HL-60 (cell line): ENCODE data around the gene LIPG.

Experiments used
- GABPA ChIP-seq: IDR thresholded peaks from 2 replicates; pipeline ENCODE4 v1.6.1; 2012; ENCODE audit warnings: low read depth
- POLR2AphosphoS5 ChIP-seq: IDR thresholded peaks from 2 replicates; pipeline ENCODE4 v1.6.1; 2012; ENCODE audit warnings: low read depth
- TF ChIP-seq, protein P1 (sequence below): IDR thresholded peaks from one replicate; pipeline ENCODE4 v1.5.1; 2011; ENCODE audit warnings: low read length, control low read depth, inconsistent platforms; ENCODE audit not compliant: insufficient read depth

DNA sequence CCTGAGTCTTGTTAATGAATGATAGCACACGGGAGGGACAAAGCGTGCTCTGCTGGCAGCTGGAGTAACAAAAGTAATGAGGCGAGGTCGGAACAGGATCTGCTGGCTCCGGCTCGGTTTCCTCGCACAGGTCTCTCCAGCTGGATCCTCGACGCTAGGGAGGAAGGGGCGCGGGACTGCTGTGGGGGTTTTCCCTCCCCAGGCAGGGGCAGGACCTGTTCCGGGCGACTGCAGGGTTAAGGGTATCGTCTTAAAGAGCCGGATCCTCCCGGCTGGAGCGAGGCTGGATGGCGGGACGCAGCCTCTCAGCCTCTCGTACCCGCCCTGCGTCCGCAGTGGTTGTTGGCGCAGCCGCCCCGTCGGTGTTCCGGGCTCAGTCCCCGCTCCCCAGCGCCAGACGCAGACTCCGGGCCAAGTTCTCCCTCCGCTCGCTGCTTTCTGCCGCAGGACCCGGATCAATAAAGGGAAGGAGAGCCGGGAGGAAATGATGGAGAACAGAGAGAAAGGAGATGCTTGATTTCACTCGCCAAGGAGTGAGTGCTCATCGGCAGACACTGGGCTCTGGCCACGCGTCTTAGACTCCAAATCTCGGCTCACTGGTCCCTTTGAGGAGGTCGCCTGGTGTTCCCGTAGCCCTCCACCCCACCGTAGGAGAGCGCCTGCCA, 1.1 kb upstream of the LIPG start:
- TF ChIP-seq, protein P1, sequence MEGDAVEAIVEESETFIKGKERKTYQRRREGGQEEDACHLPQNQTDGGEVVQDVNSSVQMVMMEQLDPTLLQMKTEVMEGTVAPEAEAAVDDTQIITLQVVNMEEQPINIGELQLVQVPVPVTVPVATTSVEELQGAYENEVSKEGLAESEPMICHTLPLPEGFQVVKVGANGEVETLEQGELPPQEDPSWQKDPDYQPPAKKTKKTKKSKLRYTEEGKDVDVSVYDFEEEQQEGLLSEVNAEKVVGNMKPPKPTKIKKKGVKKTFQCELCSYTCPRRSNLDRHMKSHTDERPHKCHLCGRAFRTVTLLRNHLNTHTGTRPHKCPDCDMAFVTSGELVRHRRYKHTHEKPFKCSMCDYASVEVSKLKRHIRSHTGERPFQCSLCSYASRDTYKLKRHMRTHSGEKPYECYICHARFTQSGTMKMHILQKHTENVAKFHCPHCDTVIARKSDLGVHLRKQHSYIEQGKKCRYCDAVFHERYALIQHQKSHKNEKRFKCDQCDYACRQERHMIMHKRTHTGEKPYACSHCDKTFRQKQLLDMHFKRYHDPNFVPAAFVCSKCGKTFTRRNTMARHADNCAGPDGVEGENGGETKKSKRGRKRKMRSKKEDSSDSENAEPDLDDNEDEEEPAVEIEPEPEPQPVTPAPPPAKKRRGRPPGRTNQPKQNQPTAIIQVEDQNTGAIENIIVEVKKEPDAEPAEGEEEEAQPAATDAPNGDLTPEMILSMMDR: no peak
- no peak for TF ChIP-seq GABPA
- no peak for TF ChIP-seq POLR2AphosphoS5
